ENCODE data around the gene SLC4A5.
A peak's percentile ranks its signal among the peaks of the same experiment; 100 is the strongest.

SLC4A5 gene

DNA sequence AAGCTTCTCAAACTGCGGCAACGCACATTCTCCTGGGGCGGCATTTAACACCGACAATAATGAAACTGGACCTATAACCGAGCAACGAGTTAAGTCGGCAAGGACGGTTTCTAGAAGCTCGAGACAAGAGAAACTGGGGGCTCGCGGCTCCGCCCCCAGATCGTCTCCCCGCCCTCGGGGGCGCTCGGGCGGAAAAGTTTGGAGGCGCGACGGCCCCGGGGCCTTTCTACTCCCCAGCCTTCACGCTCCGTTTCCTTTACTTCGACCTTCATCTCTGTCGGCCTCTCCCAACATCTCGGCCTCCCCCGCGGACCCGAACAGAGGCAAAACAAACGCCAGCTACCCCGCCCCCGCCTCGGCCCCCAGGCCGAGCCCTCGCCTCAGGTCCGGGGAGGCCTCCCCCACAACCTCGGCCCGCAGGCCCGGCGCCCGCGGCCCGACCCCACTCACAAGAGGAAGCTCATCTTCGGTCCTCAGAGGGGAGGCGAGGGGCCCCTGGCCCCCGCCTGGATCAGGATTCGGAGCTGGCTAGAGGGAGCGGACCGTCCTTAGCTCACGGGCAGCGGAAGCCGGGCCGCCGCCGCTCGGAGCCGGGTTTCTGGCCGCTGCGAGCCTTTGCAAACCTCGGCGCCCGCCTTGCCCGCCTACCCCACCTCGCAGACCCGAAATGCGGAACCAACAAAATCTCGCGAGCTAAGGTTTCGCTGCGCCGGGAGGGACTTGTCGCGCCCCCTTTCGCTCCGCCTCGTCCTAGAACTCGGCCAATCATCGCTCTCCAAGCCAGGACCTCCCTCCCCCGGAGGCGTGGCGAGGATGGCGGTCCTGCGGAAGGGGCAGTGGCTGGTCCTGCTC is 164.8 kb downstream of the SLC4A5 start, which contains the start of gene MOB1A (continued):
- no peak for TF ChIP-seq ZNF514 (tag by site-specific recombination; IDR thresholded peaks at IDR 0.05)
- TF ChIP-seq KLF1 (tag by site-specific recombination; IDR thresholded peaks at IDR 0.05) = no peak
- no peak for TF ChIP-seq ZNF561 (tag by site-specific recombination; IDR thresholded peaks at IDR 0.05; ENCODE audit: borderline replicate concordance)
- TF ChIP-seq ZNF266 (tag by site-specific recombination; IDR thresholded peaks at IDR 0.05; ENCODE audit: low read depth) = no peak
- TF ChIP-seq ZNF792 (tag by site-specific recombination; IDR thresholded peaks at IDR 0.05) = 0 out of 2 replicates have a peak, but pooled peaks have one; percentile 53
- TF ChIP-seq, protein P1, sequence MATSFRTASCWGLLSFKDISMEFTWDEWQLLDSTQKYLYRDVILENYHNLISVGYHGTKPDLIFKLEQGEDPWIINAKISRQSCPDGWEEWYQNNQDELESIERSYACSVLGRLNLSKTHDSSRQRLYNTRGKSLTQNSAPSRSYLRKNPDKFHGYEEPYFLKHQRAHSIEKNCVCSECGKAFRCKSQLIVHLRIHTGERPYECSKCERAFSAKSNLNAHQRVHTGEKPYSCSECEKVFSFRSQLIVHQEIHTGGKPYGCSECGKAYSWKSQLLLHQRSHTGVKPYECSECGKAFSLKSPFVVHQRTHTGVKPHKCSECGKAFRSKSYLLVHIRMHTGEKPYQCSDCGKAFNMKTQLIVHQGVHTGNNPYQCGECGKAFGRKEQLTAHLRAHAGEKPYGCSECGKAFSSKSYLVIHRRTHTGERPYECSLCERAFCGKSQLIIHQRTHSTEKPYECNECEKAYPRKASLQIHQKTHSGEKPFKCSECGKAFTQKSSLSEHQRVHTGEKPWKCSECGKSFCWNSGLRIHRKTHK (tag by site-specific recombination; IDR thresholded peaks at IDR 0.05) = no peak
- TF ChIP-seq ZNF843 (tag by site-specific recombination; IDR thresholded peaks at IDR 0.05) = no peak
- no peak for TF ChIP-seq ZNF132 (tag by site-specific recombination; IDR thresholded peaks at IDR 0.05; ENCODE audit: borderline replicate concordance)
- no peak for TF ChIP-seq BCL11B (tag by site-specific recombination; IDR thresholded peaks at IDR 0.05; ENCODE audit: low read depth)
- TF ChIP-seq ZNF837 (tag by site-specific recombination; IDR thresholded peaks at IDR 0.05) = no peak
- no peak for TF ChIP-seq ZNF214 (tag by site-specific recombination; IDR thresholded peaks at IDR 0.05; ENCODE audit: borderline replicate concordance)
- no peak for TF ChIP-seq ZNF658 (tag by site-specific recombination; IDR thresholded peaks at IDR 0.05)
- peak; percentile 44 for TF ChIP-seq ZBTB17 (tag by site-specific recombination; IDR thresholded peaks at IDR 0.05)
- no peak for TF ChIP-seq OVOL3 (tag by site-specific recombination; IDR thresholded peaks at IDR 0.05)
- TF ChIP-seq ZNF677 (tag by site-specific recombination; IDR thresholded peaks at IDR 0.05) = no peak
- TF ChIP-seq SP7 (tag by site-specific recombination; IDR thresholded peaks at IDR 0.05) = 0 out of 2 replicates have a peak, but pooled peaks have one; percentile 21
- TF ChIP-seq, protein P2, sequence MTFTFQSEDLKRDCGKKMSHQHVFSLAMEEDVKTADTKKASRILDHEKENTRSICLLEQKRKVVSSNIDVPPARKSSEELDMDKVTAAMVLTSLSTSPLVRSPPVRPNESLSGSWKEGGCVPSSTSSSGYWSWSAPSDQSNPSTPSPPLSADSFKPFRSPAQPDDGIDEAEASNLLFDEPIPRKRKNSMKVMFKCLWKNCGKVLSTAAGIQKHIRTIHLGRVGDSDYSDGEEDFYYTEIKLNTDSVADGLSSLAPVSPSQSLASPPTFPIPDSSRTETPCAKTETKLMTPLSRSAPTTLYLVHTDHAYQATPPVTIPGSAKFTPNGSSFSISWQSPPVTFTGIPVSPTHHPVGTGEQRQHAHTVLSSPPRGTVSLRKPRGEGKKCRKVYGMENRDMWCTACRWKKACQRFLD (tag by site-specific recombination; IDR thresholded peaks at IDR 0.05) = no peak
- TF ChIP-seq, protein P3, sequence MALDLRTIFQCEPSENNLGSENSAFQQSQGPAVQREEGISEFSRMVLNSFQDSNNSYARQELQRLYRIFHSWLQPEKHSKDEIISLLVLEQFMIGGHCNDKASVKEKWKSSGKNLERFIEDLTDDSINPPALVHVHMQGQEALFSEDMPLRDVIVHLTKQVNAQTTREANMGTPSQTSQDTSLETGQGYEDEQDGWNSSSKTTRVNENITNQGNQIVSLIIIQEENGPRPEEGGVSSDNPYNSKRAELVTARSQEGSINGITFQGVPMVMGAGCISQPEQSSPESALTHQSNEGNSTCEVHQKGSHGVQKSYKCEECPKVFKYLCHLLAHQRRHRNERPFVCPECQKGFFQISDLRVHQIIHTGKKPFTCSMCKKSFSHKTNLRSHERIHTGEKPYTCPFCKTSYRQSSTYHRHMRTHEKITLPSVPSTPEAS (tag by site-specific recombination; IDR thresholded peaks at IDR 0.05) = no peak
- TF ChIP-seq, protein P4, sequence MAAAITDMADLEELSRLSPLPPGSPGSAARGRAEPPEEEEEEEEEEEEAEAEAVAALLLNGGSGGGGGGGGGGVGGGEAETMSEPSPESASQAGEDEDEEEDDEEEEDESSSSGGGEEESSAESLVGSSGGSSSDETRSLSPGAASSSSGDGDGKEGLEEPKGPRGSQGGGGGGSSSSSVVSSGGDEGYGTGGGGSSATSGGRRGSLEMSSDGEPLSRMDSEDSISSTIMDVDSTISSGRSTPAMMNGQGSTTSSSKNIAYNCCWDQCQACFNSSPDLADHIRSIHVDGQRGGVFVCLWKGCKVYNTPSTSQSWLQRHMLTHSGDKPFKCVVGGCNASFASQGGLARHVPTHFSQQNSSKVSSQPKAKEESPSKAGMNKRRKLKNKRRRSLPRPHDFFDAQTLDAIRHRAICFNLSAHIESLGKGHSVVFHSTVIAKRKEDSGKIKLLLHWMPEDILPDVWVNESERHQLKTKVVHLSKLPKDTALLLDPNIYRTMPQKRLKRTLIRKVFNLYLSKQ (tag by site-specific recombination; IDR thresholded peaks at IDR 0.05; ENCODE audit: borderline replicate concordance) = no peak
- TF ChIP-seq ZNF629 (tag by site-specific recombination; IDR thresholded peaks at IDR 0.05) = no peak
- no peak for TF ChIP-seq GLI4 (tag by site-specific recombination; IDR thresholded peaks at IDR 0.05)
- TF ChIP-seq ZNF529 (tag by site-specific recombination; IDR thresholded peaks at IDR 0.05; ENCODE audit: insufficient replicate concordance) = no peak
- TF ChIP-seq, protein P5, sequence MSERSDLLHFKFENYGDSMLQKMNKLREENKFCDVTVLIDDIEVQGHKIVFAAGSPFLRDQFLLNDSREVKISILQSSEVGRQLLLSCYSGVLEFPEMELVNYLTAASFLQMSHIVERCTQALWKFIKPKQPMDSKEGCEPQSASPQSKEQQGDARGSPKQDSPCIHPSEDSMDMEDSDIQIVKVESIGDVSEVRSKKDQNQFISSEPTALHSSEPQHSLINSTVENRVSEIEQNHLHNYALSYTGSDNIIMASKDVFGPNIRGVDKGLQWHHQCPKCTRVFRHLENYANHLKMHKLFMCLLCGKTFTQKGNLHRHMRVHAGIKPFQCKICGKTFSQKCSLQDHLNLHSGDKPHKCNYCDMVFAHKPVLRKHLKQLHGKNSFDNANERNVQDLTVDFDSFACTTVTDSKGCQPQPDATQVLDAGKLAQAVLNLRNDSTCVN (tag by site-specific recombination; optimal IDR thresholded peaks at IDR 0.05) = peak; percentile 55
- no peak for TF ChIP-seq ZNF426 (tag by site-specific recombination; IDR thresholded peaks at IDR 0.05)
- TF ChIP-seq, protein P6, sequence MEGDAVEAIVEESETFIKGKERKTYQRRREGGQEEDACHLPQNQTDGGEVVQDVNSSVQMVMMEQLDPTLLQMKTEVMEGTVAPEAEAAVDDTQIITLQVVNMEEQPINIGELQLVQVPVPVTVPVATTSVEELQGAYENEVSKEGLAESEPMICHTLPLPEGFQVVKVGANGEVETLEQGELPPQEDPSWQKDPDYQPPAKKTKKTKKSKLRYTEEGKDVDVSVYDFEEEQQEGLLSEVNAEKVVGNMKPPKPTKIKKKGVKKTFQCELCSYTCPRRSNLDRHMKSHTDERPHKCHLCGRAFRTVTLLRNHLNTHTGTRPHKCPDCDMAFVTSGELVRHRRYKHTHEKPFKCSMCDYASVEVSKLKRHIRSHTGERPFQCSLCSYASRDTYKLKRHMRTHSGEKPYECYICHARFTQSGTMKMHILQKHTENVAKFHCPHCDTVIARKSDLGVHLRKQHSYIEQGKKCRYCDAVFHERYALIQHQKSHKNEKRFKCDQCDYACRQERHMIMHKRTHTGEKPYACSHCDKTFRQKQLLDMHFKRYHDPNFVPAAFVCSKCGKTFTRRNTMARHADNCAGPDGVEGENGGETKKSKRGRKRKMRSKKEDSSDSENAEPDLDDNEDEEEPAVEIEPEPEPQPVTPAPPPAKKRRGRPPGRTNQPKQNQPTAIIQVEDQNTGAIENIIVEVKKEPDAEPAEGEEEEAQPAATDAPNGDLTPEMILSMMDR (tag by site-specific recombination; IDR thresholded peaks at IDR 0.05) = no peak
- TF ChIP-seq, protein P7, sequence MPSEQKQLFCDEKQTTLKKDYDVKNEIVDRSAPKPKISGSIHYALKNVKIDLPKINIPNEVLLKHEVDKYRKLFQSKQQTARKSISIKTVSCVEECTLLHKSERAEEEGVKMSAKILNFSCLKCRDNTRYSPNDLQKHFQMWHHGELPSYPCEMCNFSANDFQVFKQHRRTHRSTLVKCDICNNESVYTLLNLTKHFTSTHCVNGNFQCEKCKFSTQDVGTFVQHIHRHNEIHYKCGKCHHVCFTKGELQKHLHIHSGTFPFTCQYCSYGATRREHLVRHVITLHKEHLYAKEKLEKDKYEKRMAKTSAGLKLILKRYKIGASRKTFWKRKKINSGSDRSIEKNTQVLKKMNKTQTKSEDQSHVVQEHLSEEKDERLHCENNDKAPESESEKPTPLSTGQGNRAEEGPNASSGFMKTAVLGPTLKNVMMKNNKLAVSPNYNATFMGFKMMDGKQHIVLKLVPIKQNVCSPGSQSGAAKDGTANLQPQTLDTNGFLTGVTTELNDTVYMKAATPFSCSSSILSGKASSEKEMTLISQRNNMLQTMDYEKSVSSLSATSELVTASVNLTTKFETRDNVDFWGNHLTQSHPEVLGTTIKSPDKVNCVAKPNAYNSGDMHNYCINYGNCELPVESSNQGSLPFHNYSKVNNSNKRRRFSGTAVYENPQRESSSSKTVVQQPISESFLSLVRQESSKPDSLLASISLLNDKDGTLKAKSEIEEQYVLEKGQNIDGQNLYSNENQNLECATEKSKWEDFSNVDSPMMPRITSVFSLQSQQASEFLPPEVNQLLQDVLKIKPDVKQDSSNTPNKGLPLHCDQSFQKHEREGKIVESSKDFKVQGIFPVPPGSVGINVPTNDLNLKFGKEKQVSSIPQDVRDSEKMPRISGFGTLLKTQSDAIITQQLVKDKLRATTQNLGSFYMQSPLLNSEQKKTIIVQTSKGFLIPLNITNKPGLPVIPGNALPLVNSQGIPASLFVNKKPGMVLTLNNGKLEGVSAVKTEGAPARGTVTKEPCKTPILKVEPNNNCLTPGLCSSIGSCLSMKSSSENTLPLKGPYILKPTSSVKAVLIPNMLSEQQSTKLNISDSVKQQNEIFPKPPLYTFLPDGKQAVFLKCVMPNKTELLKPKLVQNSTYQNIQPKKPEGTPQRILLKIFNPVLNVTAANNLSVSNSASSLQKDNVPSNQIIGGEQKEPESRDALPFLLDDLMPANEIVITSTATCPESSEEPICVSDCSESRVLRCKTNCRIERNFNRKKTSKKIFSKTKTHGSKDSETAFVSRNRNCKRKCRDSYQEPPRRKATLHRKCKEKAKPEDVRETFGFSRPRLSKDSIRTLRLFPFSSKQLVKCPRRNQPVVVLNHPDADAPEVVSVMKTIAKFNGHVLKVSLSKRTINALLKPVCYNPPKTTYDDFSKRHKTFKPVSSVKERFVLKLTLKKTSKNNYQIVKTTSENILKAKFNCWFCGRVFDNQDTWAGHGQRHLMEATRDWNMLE (tag by site-specific recombination; conservative IDR thresholded peaks at IDR 0.05; ENCODE audit: low read depth) = no peak

Measured in HEK293 (cell line).